ENCODE measurements around the gene GLUL.

The GLUL gene

DNA sequence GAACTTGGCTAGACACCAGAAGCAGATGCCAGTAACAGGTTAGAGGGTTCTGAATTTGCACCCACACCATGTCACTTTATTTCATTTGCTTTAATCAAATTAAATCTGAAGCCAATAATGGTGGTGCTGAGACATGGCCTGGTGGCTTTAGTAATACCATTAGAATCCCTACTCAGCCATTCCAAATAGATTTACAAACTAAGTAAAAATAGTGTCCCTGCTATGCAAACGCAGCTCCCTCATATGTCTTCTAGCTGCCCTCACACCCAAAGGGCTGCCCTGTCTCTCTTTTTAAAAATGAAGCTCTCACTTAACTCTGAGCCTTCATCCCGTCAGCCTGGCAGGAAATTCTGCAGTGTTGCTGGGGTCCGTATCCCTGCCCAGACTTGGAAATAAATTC is 21.1 kb downstream of the GLUL start:
- H3K4me3 ChIP-seq (replicated peaks in 1 of 2; ENCODE audit: low read depth in 2 of 2, low read length in 2 of 2): no peak overlapping the region
- no peak for DNase-seq (ENCODE audit: low read depth in 2 of 2)
- TF ChIP-seq CTCF (IDR thresholded peaks at IDR 0.05; ENCODE audit: low read depth, low read length): no peak

- no peak for DNase-seq (ENCODE audit: low read depth in 2 of 2)
- no peak for TF ChIP-seq CTCF (IDR thresholded peaks at IDR 0.05; ENCODE audit: low read depth, low read length)
- H3K4me3 ChIP-seq (replicated peaks in 1 of 2; ENCODE audit: low read depth in 2 of 2, low read length in 2 of 2): no peak overlapping the region
These were observed 22.7 kb downstream of the GLUL start for GRCh38 chr1:182368903-182369302.

GRCh38 chr1:182368358-182368757 is 23.2 kb downstream of the GLUL start:
- no peak for DNase-seq (ENCODE audit: low read depth in 2 of 2)
- TF ChIP-seq CTCF (IDR thresholded peaks at IDR 0.05; ENCODE audit: low read depth, low read length): no peak
- H3K4me3 ChIP-seq (replicated peaks in 1 of 2; ENCODE audit: low read depth in 2 of 2, low read length in 2 of 2): no peak overlapping the region

GRCh38 chr1:182367926-182368325 is 23.7 kb downstream of the GLUL start:
- no peak for TF ChIP-seq CTCF (IDR thresholded peaks at IDR 0.05; ENCODE audit: low read depth, low read length)
- H3K4me3 ChIP-seq (replicated peaks in 1 of 2; ENCODE audit: low read depth in 2 of 2, low read length in 2 of 2): no peak overlapping the region
- DNase-seq (ENCODE audit: low read depth in 2 of 2): no peak

DNA sequence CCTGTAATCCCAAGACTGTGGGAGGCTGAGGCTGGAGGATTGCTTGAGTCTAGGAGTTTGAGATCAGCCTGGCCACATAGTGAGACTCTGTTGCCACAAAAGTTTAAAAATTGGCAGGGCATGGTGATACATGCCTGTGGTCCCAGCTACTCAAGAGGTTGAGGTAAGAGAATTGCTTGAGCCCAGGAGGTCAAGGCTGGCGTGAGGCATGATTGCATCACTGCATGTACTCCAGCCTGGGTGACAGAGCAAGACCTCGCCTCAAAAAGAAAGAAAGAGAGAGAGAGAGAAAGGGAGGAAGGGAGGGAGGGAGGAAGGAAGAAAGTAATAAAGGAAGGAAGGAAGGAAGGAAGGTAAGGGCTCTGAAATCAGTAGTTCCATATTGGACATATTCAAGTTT is 25.0 kb downstream of the GLUL start:
- no peak overlapping the region for H3K4me3 ChIP-seq (replicated peaks in 1 of 2; ENCODE audit: low read depth in 2 of 2, low read length in 2 of 2)
- no peak for TF ChIP-seq CTCF (IDR thresholded peaks at IDR 0.05; ENCODE audit: low read depth, low read length)
- DNase-seq (ENCODE audit: low read depth in 2 of 2): no peak

DNA sequence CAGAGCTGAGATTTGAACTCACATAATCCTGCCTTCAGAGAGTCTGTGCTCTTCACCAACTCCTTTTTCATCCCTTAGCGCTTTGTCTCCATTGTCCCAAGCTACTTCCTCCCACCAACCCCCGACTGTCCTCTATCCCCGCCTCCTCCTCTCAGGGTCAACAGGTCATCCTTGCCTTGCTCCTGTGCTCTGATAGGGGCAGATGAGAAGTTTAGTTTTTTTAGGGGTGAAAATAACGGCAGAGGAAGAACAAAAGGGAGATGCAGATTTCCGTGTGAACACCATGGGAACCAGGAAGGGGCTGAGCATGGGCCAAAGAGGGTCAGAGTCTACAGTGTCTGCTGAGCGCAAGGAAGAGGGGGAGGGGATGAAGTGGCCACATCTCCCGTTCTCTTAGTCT is 31.9 kb downstream of the GLUL start:
- H3K4me3 ChIP-seq (replicated peaks in 1 of 2; ENCODE audit: low read depth in 2 of 2, low read length in 2 of 2): no peak overlapping the region
- no peak for TF ChIP-seq CTCF (IDR thresholded peaks at IDR 0.05; ENCODE audit: low read depth, low read length)
- no peak for DNase-seq (ENCODE audit: low read depth in 2 of 2)

DNA sequence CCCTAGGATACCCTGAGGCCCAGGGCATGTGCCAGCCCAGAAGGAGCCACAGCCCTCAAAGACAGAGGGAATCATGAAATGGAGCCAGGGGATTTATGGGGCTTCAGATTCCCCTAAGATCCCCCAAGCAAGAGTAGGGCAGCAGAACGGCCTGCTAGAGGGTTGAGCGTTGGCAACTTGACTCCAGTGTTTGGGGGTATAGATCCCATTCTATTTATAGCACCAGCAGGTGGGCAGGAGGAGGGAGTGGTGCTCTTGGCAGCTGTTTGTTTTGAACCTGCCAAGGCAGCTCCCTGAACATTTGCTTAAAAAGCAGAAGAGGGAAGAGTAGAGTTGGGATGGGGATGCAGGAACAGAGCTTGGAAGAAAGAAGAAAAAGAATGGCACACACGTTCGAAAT is 33.7 kb downstream of the GLUL start:
- H3K4me3 ChIP-seq (replicated peaks in 1 of 2; ENCODE audit: low read depth in 2 of 2, low read length in 2 of 2): no peak overlapping the region
- no peak for DNase-seq (ENCODE audit: low read depth in 2 of 2)
- no peak for TF ChIP-seq CTCF (IDR thresholded peaks at IDR 0.05; ENCODE audit: low read depth, low read length)

All from cardiac fibroblast (primary cell).